Sigmoid colon (tissue), 7 donors: Measurements from ENCODE around the gene LINC00632. TPM values are rescaled to one million over a fixed set of nuclear protein-coding genes. Genes with fewer than 3 reads are reported as not detected.

Experiments
- DNase-seq: peaks from one replicate; pipeline ENCODE4 v3.0.0-alpha.2; 2019
- H3K27ac ChIP-seq, 4 donors: fragments of 200-600 bp; sonication (generic); one replicate each; pipeline ENCODE4 v1.5.1; 2016 to 2019; ENCODE audit warnings: mild to moderate bottlenecking in 1 of 4
- H3K27me3 ChIP-seq, 3 donors: fragments of 200-600 bp; sonication (generic); one replicate each; pipeline ENCODE4 v1.5.1; 2019; ENCODE audit warnings: mild to moderate bottlenecking in 1 of 3
- H3K36me3 ChIP-seq, 4 donors: fragments of 200-600 bp; sonication (generic); one replicate each; pipeline ENCODE4 v1.5.1; 2016 to 2019
- H3K4me1 ChIP-seq, 4 donors: fragments of 200-600 bp; sonication (generic); one replicate each; pipeline ENCODE4 v1.5.1; 2017 to 2019
- H3K4me3 ChIP-seq, 4 donors: fragments of 200-600 bp; sonication (generic); one replicate each; pipeline ENCODE4 v1.5.1; 2017 to 2019; ENCODE audit warnings: mild to moderate bottlenecking in 2 of 4, moderate library complexity in 1 of 4
- H3K9me3 ChIP-seq, 4 donors: fragments of 200-600 bp in 3 of 4; sonication (generic) in 3 of 4; one replicate each; pipeline versions ENCODE4 v1.5.1 to v1.6.1; 2013 to 2019
- EP300 ChIP-seq, 4 donors: sonication (generic); formaldehyde crosslinking; IDR thresholded peaks; one replicate each; pipeline ENCODE4 v1.6.1; 2017; ENCODE audit warnings: antibody characterized with exemption in 4 of 4
- POLR2A ChIP-seq, 2 donors: fragments of 450-650 bp; IDR thresholded peaks; one replicate each; pipeline ENCODE4 v1.6.1; 2016; ENCODE audit warnings: antibody characterized with exemption in 2 of 2, mild to moderate bottlenecking in 2 of 2, moderate library complexity in 2 of 2
- POLR2AphosphoS5 ChIP-seq, 4 donors: sonication (generic); formaldehyde crosslinking; IDR thresholded peaks; one replicate each; pipeline ENCODE4 v1.6.1; 2017; ENCODE audit warnings: antibody characterized with exemption in 4 of 4
- WGBS, 2 donors: extraction: QIAGEN DNeasy Blood & Tissue Kit; methylation state at CpG; one replicate each; pipeline ENCODE4 v1.1.7; 2013; 5-methylcytosine and 5-hydroxymethylcytosine counted together
- intact Hi-C: fragments of 100-400 bp; cut with DNase I; formaldehyde crosslinking; loops from one replicate; pipeline ENCODE4 v1.15.1; 2023
- polyA plus RNA-seq, 3 donors: library from polyadenylated mRNA; stranded (reverse); fragments of 200-250 nt; gene quantifications; one replicate each; pipeline ENCODE4 v1.2.3, GENCODE V29; 2013
- total RNA-seq, 4 donors: library from RNA; depleted of rRNA; stranded (reverse); fragments of >200 nt; gene quantifications; one replicate each; pipeline ENCODE4 v1.1.0, GENCODE V29; 2016
- TF ChIP-seq, protein P1 (sequence below), 4 experiments: fragments of 450-650 bp in 3 of 4; fragments of 200-600 bp in 1 of 4; IDR thresholded peaks; one replicate each; pipeline ENCODE4 v1.5.1; 2016 to 2019; ENCODE audit warnings: antibody characterized with exemption in 4 of 4, mild to moderate bottlenecking in 3 of 4, moderate library complexity in 2 of 4
- donor health status: healthy with polysubstance abuse.
- donor health status: Bipolar disorder and iron deficiency.
- donor health status: healthy.

LINC00632 gene
- 100 to 1,000 TPM in 1 of 4 donors, 10 to 100 TPM in 3; 15.9 to 105 (median 61.7) TPM for total RNA-seq
- polyA plus RNA-seq, result 1 to 10 TPM in 2 of 3 donors, not detected in 1; 1.8 to 8.0 TPM

GRCh38 chrX:140709421-140709846 lies at the start of gene LINC00632:
TSS of gene LINC00632 (plus strand) at chrX:140709759.
- Histone ChIP-seq H3K4me1 (no peaks in the 10 kb centered on the region), H3K36me3 (no peaks in the 10 kb centered on the region), H3K9me3 (no peaks in the 10 kb centered on the region), H3K27me3 (no peaks in the 10 kb centered on the region), H3K27ac (no peak within 1 kb of the TSS), H3K4me3 (peak within 1 kb of the TSS in 1 of 4 donors; percentile 10)
- no peak for DNase-seq
- intact Hi-C loops, result no loop called here
- TF ChIP-seq POLR2A (IDR thresholded peaks at IDR 0.05), result no peak
- TF ChIP-seq POLR2AphosphoS5 (IDR thresholded peaks at IDR 0.05), result peak in 3 of 4 donors; percentile 14 to 49 (median 44)
- TF ChIP-seq, protein P1, sequence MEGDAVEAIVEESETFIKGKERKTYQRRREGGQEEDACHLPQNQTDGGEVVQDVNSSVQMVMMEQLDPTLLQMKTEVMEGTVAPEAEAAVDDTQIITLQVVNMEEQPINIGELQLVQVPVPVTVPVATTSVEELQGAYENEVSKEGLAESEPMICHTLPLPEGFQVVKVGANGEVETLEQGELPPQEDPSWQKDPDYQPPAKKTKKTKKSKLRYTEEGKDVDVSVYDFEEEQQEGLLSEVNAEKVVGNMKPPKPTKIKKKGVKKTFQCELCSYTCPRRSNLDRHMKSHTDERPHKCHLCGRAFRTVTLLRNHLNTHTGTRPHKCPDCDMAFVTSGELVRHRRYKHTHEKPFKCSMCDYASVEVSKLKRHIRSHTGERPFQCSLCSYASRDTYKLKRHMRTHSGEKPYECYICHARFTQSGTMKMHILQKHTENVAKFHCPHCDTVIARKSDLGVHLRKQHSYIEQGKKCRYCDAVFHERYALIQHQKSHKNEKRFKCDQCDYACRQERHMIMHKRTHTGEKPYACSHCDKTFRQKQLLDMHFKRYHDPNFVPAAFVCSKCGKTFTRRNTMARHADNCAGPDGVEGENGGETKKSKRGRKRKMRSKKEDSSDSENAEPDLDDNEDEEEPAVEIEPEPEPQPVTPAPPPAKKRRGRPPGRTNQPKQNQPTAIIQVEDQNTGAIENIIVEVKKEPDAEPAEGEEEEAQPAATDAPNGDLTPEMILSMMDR (IDR thresholded peaks at IDR 0.05), result no peak
- no peak for TF ChIP-seq EP300 (IDR thresholded peaks at IDR 0.05)
- WGBS, 2 donors, result 49 to 67% methylated on average over 3 of the region's 3 CpGs

DNA sequence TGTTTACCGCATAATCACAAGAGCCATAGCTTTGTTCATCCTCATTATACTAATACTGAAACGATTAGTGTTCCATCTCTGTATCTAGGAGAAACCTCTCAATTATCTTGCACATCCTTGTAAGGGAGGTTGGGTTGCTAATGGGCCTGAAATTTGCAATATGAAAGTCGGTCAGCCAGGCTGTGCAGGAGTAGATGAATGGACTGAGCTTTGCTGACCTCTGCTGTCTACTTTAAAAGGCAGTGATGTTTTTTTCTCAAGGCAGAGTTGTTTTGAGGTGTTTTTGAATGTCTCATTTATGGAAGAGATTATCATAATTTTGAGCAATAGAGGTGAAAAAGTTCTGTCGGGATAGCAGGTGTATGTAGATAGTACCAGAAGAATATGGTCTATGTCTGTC lies 47.9 kb upstream of the LINC00632 start:
- no peak for DNase-seq
- no peak for TF ChIP-seq EP300 (IDR thresholded peaks at IDR 0.05)
- TF ChIP-seq POLR2A (IDR thresholded peaks at IDR 0.05), result no peak
- no peak for TF ChIP-seq POLR2AphosphoS5 (IDR thresholded peaks at IDR 0.05)
- TF ChIP-seq, protein P1 (IDR thresholded peaks at IDR 0.05), result no peak
- intact Hi-C loops, result loop anchor here (10.0 kb wide), 1 partner anchor 607 kb away; no protein-coding TSS in a partner anchor
- Histone ChIP-seq H3K9me3 (no peaks in the 10 kb centered on the region), H3K27me3 (no peaks in the 10 kb centered on the region), H3K27ac (no peak overlapping the region), H3K36me3 (no peaks in the 10 kb centered on the region), H3K4me1 (no peaks in the 10 kb centered on the region), H3K4me3 (no peak overlapping the region)
- 52 to 57% methylated on average over 4 of the region's 4 CpGs for WGBS, 2 donors

- intact Hi-C loops, result loop anchor here (10.0 kb wide), 1 partner anchor 610 kb away; no protein-coding TSS in a partner anchor
Observed at GRCh38 chrX:140664939-140665338, 44.6 kb upstream of the LINC00632 start.

DNA sequence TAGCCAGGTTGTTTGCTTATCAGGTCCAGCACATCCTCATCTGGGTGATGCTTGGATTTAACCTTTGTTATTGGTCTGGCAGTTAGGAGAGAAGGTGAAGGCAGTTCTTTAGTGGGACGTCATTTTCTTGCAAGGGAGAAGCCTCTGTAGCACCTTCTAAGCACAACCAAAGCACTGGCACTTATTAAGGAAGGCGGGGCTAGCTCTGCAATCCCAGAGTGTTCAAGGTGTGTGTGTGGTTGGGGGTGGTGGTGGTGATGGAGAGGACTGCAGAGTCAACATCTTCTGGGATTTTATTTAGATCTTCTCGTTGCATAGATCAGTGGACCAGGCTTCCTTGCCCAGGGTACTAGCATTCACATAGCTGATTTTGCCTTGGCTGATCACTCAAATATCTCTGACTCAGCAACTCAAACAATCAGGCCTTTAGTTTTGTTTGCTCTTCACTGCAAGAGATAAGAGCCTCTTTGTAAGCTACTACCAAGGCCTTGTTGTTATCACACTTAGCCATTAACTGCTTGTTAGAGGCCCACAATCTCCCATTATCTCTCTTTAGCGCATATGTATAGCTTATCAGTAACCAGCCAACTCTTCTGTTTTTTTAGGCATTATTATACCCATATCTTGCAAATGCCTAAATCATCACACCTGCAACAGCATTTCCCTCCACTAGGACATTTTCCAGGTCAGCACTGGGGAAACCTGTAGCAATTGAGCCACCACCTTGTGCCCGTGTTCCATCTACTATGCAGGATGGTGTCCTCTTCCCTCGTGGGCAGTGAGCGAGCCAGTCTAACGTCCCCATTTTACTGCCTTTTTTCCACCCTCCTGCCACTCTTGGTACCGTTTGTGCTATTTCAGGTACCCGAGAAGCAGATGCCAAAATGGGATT lies 36.5 kb upstream of the LINC00632 start:
- Histone ChIP-seq H3K4me3 (no peak overlapping the region), H3K4me1 (no peaks in the 10 kb centered on the region), H3K27me3 (no peaks in the 10 kb centered on the region), H3K36me3 (no peaks in the 10 kb centered on the region), H3K9me3 (no peaks in the 10 kb centered on the region), H3K27ac (no peak overlapping the region)
- TF ChIP-seq POLR2A (IDR thresholded peaks at IDR 0.05) (no peak), EP300 (IDR thresholded peaks at IDR 0.05) (no peak), POLR2AphosphoS5 (IDR thresholded peaks at IDR 0.05) (no peak)
- TF ChIP-seq, protein P1 (IDR thresholded peaks at IDR 0.05), result no peak
- intact Hi-C loops, result no loop called here
- 17 to 62% methylated on average over 10 of the region's 10 CpGs for WGBS, 2 donors
- DNase-seq, result no peak

More at GRCh38 chrX:140664939-140665338, 44.6 kb upstream of the LINC00632 start:
- WGBS, 2 donors, result 17 to 32% methylated on average over 3 of the region's 3 CpGs
- Histone ChIP-seq H3K36me3 (no peaks in the 10 kb centered on the region), H3K27ac (no peak overlapping the region), H3K9me3 (no peaks in the 10 kb centered on the region), H3K4me1 (no peaks in the 10 kb centered on the region), H3K4me3 (no peak overlapping the region), H3K27me3 (no peaks in the 10 kb centered on the region)
- no peak for DNase-seq
- no peak for TF ChIP-seq POLR2A (IDR thresholded peaks at IDR 0.05)
- TF ChIP-seq EP300 (IDR thresholded peaks at IDR 0.05), result no peak
- TF ChIP-seq, protein P1 (IDR thresholded peaks at IDR 0.05), result peak in 1 of 4 experiments; percentile 12
- TF ChIP-seq POLR2AphosphoS5 (IDR thresholded peaks at IDR 0.05), result no peak
